Activated naive CD8-positive, alpha-beta T cell treated with anti-CD3 and anti-CD28 coated beads for 36 hours (primary cell): ENCODE measurements around the gene C6orf47. TPM values are rescaled to one million over a fixed set of nuclear protein-coding genes. Genes with fewer than 3 reads are reported as not detected.

ENCODE experiments used
- DNase-seq: peaks from one replicate; pipeline ENCODE4 v3.0.0; 2021
- H3K27ac Mint-ChIP-seq: one replicate; pipeline ENCODE4 v1.8.0; 2022; ENCODE audit warnings: mild to moderate bottlenecking, moderate library complexity, mixed read lengths
- H3K27me3 Mint-ChIP-seq: one replicate; pipeline ENCODE4 v1.8.0; 2022; ENCODE audit warnings: mild to moderate bottlenecking, mixed read lengths
- H3K36me3 Mint-ChIP-seq: one replicate; pipeline ENCODE4 v1.8.0; 2021; ENCODE audit warnings: mild to moderate bottlenecking, mixed read lengths
- H3K4me1 Mint-ChIP-seq: one replicate; pipeline ENCODE4 v1.8.0; 2021; ENCODE audit warnings: mixed read lengths
- H3K4me3 Mint-ChIP-seq: one replicate; pipeline ENCODE4 v1.8.0; 2022; ENCODE audit warnings: mild to moderate bottlenecking, moderate library complexity, mixed read lengths
- H3K9me3 Mint-ChIP-seq: one replicate; pipeline ENCODE4 v1.8.0; 2022; ENCODE audit warnings: mixed read lengths
- total RNA-seq, 2 experiments: library from RNA; stranded (reverse); gene quantifications; one replicate each; pipeline ENCODE4 v1.2.3, GENCODE V29; 2021

C6orf47 gene
- total RNA-seq, 2 experiments from 2014 or later: 10.8 to 11.1 TPM

DNA sequence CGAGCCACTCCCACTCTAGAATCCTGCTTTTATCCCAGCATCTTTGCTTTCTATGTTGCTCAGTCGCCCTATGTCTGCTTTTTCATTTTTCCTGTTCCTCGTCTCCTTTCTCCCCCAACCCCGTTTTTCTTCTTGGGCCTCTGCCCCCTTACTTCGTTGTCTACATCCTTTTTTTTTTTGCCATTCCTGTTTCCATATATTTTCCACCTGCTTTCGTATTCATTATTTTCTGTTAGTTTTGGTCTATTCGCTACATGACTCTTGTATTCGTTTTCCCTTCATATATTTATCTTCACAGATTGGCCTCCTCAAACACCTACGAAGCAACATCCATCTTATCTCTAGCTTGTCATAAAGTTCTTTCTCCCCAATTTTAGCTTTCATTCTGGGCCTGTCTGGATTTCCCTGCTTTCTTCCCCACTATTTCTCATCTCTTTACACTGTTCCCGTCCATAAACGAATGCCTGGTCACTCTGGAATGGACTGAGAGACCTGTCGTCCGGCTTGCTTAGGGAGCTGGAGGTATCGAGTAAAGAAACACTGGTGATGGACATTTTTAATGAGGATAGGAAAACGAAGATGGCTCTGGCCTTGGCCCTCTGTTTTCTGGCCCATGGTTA, 39.1 kb downstream of the C6orf47 start:
- Mint-ChIP-seq H3K9me3 (no peaks in the 10 kb centered on the region), H3K27me3 (peaks cover 4% of the 10 kb centered on the region)

GRCh38 chr6:31620586-31621319, 39.8 kb downstream of the C6orf47 start, which contains the start of gene PRRC2A:
PRRC2A (plus strand) TSS chr6:31620715; CDS start chr6:31622790, 2,075 bp downstream.
- peak within 1 kb of the TSS; percentile 97 for H3K27ac Mint-ChIP-seq
- peaks cover 60% of the 10 kb centered on the region for H3K36me3 Mint-ChIP-seq
- DNase-seq: no peak
- peaks cover 35% of the 10 kb centered on the region for H3K4me1 Mint-ChIP-seq
- peaks cover 4% of the 10 kb centered on the region for H3K27me3 Mint-ChIP-seq
- H3K9me3 Mint-ChIP-seq: no peaks in the 10 kb centered on the region
- peak within 1 kb of the TSS; percentile 85 for H3K4me3 Mint-ChIP-seq

More for the DNA sequence above, 39.1 kb downstream of the C6orf47 start:
- peak overlapping the region; percentile 97 for H3K27ac Mint-ChIP-seq
- peak overlapping the region; percentile 85 for H3K4me3 Mint-ChIP-seq
- DNase-seq: no peak
- peaks cover 61% of the 10 kb centered on the region for H3K36me3 Mint-ChIP-seq
- H3K4me1 Mint-ChIP-seq: peaks cover 31% of the 10 kb centered on the region

- Mint-ChIP-seq H3K9me3 (no peaks in the 10 kb centered on the region), H3K36me3 (peaks cover 54% of the 10 kb centered on the region), H3K27ac (peak overlapping the region; percentile 97), H3K27me3 (peaks cover 4% of the 10 kb centered on the region), H3K4me1 (peaks cover 43% of the 10 kb centered on the region), H3K4me3 (peak overlapping the region; percentile 85)
- DNase-seq: peak; percentile 98
Measured at GRCh38 chr6:31619805-31620585, 40.6 kb downstream of the C6orf47 start.

DNA sequence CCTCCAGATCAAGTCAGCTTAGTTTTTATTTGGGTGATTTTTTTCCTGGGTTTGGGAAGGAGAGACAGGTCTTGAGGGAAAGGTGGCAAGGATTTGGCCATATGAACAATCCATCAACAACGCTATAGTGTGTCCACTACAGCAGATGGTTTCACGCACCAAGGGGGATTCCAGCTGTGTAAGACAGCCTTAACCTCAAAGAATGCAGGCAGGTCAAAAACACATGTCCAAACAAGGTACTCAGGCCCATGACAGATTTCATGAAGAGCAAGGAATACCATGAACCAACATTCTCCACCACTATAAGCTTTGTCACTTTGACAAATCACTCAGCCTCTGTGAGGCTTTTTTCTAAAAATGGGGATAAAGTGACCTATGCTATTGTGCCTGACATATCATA, 43.6 kb downstream of the C6orf47 start:
- peak overlapping the region; percentile 90 for H3K4me3 Mint-ChIP-seq
- peaks cover 32% of the 10 kb centered on the region for H3K36me3 Mint-ChIP-seq
- H3K27me3 Mint-ChIP-seq: peaks cover 4% of the 10 kb centered on the region
- H3K9me3 Mint-ChIP-seq: no peaks in the 10 kb centered on the region
- DNase-seq: no peak
- peaks cover 39% of the 10 kb centered on the region for H3K4me1 Mint-ChIP-seq
- H3K27ac Mint-ChIP-seq: peak overlapping the region; percentile 92

GRCh38 chr6:31615748-31616147, 44.8 kb downstream of the C6orf47 start:
- no peaks in the 10 kb centered on the region for H3K9me3 Mint-ChIP-seq
- H3K27ac Mint-ChIP-seq: peak overlapping the region; percentile 92
- peaks cover 38% of the 10 kb centered on the region for H3K4me1 Mint-ChIP-seq
- peaks cover 4% of the 10 kb centered on the region for H3K27me3 Mint-ChIP-seq
- H3K36me3 Mint-ChIP-seq: peaks cover 22% of the 10 kb centered on the region
- peak overlapping the region; percentile 90 for H3K4me3 Mint-ChIP-seq
- peak; percentile 47 for DNase-seq

- DNase-seq: no peak
- H3K27ac Mint-ChIP-seq: peak within 1 kb of the TSS; percentile 92
- no peaks in the 10 kb centered on the region for H3K27me3 Mint-ChIP-seq
- H3K36me3 Mint-ChIP-seq: peaks cover 22% of the 10 kb centered on the region
- peak within 1 kb of the TSS; percentile 90 for H3K4me3 Mint-ChIP-seq
- peaks cover 38% of the 10 kb centered on the region for H3K4me1 Mint-ChIP-seq
- no peaks in the 10 kb centered on the region for H3K9me3 Mint-ChIP-seq
Measured at GRCh38 chr6:31614684-31615578, 45.6 kb downstream of the C6orf47 start, which contains the start of gene AIF1. AIF1 (plus strand) TSS chr6:31615234; CDS start chr6:31615330, 96 bp downstream.

DNA sequence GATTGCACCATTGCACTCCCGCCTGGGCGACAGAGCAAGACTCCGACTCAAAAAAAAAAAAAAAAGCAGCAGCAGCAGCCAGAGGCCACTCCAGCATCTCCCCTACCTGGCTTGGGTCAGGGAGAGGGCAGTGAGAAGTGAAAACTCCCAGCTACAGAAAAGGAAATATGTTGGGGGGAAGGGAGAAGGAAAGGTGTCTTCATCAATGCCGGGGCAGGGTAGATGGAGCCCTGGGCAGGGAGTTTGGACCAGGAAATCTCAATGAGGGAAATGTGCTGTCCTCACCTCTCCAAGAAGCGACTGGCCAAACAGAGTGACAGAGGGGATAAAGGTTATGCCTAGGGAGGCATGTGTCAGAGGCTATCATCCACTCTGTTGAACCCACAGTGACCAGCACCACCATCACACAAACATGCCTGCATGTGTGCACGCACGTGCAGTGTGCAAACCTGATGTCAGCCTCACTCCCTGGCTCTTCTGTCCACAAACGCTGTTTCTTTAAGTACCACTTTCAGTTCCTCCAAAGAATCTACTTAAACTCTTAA, 46.4 kb downstream of the C6orf47 start:
- Mint-ChIP-seq H3K4me1 (peaks cover 36% of the 10 kb centered on the region), H3K27ac (no peak overlapping the region), H3K27me3 (no peaks in the 10 kb centered on the region), H3K9me3 (no peaks in the 10 kb centered on the region), H3K4me3 (no peak overlapping the region), H3K36me3 (peaks cover 17% of the 10 kb centered on the region)
- no peak for DNase-seq

DNA sequence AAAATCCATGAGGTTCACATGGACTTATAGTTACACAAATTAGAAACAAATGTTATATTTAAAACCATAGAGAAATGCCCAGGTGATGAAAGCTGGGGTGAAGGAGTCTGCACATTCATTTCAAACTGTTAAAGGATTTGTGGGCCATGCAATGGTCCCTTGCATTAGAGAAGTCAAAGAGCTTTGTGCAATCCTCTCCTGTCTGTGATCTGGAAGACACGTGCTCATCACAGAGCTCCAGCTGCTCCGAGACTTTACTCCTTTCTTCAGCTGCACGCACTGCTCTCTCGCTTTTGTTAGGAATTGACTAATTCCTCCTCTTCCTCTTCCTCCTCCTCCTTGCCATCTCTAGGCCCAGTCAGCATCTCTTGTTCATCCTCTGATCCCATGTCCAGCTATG, 49.6 kb downstream of the C6orf47 start:
- no peaks in the 10 kb centered on the region for H3K9me3 Mint-ChIP-seq
- no peak overlapping the region for H3K4me3 Mint-ChIP-seq
- H3K27ac Mint-ChIP-seq: no peak overlapping the region
- no peaks in the 10 kb centered on the region for H3K27me3 Mint-ChIP-seq
- H3K36me3 Mint-ChIP-seq: peaks cover under 1% of the 10 kb centered on the region
- peaks cover 18% of the 10 kb centered on the region for H3K4me1 Mint-ChIP-seq
- DNase-seq: no peak

GRCh38 chr6:31609519-31610406, 50.8 kb downstream of the C6orf47 start:
- no peaks in the 10 kb centered on the region for H3K9me3 Mint-ChIP-seq
- H3K27me3 Mint-ChIP-seq: no peaks in the 10 kb centered on the region
- no peak overlapping the region for H3K27ac Mint-ChIP-seq
- no peaks in the 10 kb centered on the region for H3K36me3 Mint-ChIP-seq
- H3K4me1 Mint-ChIP-seq: peaks cover 6% of the 10 kb centered on the region
- H3K4me3 Mint-ChIP-seq: no peak overlapping the region
- DNase-seq: no peak

Other genes starting within 250 kb of the C6orf47 start
- gene MICB, start 162.6 kb downstream of the C6orf47 start, total RNA-seq: 10 to 100 TPM; 17.7 to 18.5 TPM
- gene MCCD1, start 131.8 kb downstream of the C6orf47 start, total RNA-seq: not detected
- 100 to 1,000 TPM; 570 to 580 TPM for gene DDX39B, start 118.8 kb downstream of the C6orf47 start, total RNA-seq
- gene ATP6V1G2, start 114.2 kb downstream of the C6orf47 start, total RNA-seq: 1 to 10 TPM; 1.0 to 1.5 TPM
- gene NFKBIL1, start 113.2 kb downstream of the C6orf47 start, total RNA-seq: 10 to 100 TPM; 10.6 TPM
- gene LTA, start 88.5 kb downstream of the C6orf47 start, total RNA-seq: 100 to 1,000 TPM; 328 to 335 TPM
- 100 to 1,000 TPM; 114 to 115 TPM for gene TNF, start 85.2 kb downstream of the C6orf47 start, total RNA-seq
- gene LTB, start 78.4 kb downstream of the C6orf47 start, total RNA-seq: 100 to 1,000 TPM; 273 TPM
- gene LST1, start 74.5 kb downstream of the C6orf47 start, total RNA-seq: 10 to 100 TPM; 29.1 TPM
- gene NCR3, start 67.8 kb downstream of the C6orf47 start, total RNA-seq: 10 to 100 TPM; 28.7 to 31.2 TPM
- 100 to 1,000 TPM; 150 to 157 TPM for gene AIF1, start 45.5 kb downstream of the C6orf47 start, total RNA-seq
- gene PRRC2A, start 40.1 kb downstream of the C6orf47 start, total RNA-seq: 100 to 1,000 TPM; 244 to 252 TPM
- gene BAG6, start 8.1 kb downstream of the C6orf47 start, total RNA-seq: 100 to 1,000 TPM; 244 to 246 TPM
- 1 to 10 TPM; 5.1 to 5.7 TPM for gene APOM, start 4.9 kb downstream of the C6orf47 start, total RNA-seq
- 10 to 100 TPM; 33.3 to 37.0 TPM for gene GPANK1, start 4.2 kb upstream of the C6orf47 start, total RNA-seq
- gene CSNK2B, start 5.3 kb upstream of the C6orf47 start, total RNA-seq: 100 to 1,000 TPM; 297 to 307 TPM
- 10 to 100 TPM; 17.6 to 21.4 TPM for gene LY6G5B, start 9.2 kb upstream of the C6orf47 start, total RNA-seq
- gene LY6G5C, start 20.3 kb upstream of the C6orf47 start, total RNA-seq: 1 to 10 TPM; 2.3 to 2.4 TPM
- gene ABHD16A, start 42.5 kb upstream of the C6orf47 start, total RNA-seq: 10 to 100 TPM; 33.3 to 35.8 TPM
- not detected for gene LY6G6F, start 46.1 kb upstream of the C6orf47 start, total RNA-seq
- not detected for gene LY6G6D, start 54.6 kb upstream of the C6orf47 start, total RNA-seq
- not detected for gene LY6G6C, start 61.0 kb upstream of the C6orf47 start, total RNA-seq
- under 1 TPM; 0.16 to 0.56 TPM for gene MPIG6B, start 62.6 kb upstream of the C6orf47 start, total RNA-seq
- 1 to 10 TPM; 3.5 to 3.8 TPM for gene DDAH2, start 68.5 kb upstream of the C6orf47 start, total RNA-seq
- gene CLIC1, start 75.8 kb upstream of the C6orf47 start, total RNA-seq: 100 to 1,000 TPM; 328 to 329 TPM
- gene MSH5, start 79.2 kb upstream of the C6orf47 start, total RNA-seq: 10 to 100 TPM; 48.1 to 53.4 TPM
- gene SAPCD1, start 101.9 kb upstream of the C6orf47 start, total RNA-seq: 1 to 10 TPM; 7.6 to 9.5 TPM
- gene VWA7, start 116.5 kb upstream of the C6orf47 start, total RNA-seq: 1 to 10 TPM; 1.6 to 1.7 TPM
- 100 to 1,000 TPM; 176 to 181 TPM for gene VARS1, start 135.0 kb upstream of the C6orf47 start, total RNA-seq
- gene LSM2, start 146.2 kb upstream of the C6orf47 start, total RNA-seq: 100 to 1,000 TPM; 145 TPM
- 1 to 10 TPM; 1.2 to 1.5 TPM for gene HSPA1L, start 154.5 kb upstream of the C6orf47 start, total RNA-seq
- 10 to 100 TPM; 24.3 to 24.8 TPM for gene HSPA1A, start 154.8 kb upstream of the C6orf47 start, total RNA-seq
- gene HSPA1B, start 167.0 kb upstream of the C6orf47 start, total RNA-seq: 10 to 100 TPM; 21.6 to 24.3 TPM
- gene NEU1, start 202.0 kb upstream of the C6orf47 start, total RNA-seq: 10 to 100 TPM; 12.4 to 12.9 TPM
- gene SLC44A4, start 218.2 kb upstream of the C6orf47 start, total RNA-seq: under 1 TPM in 1 of 2 experiments, not detected in 1; 0.30 TPM
- 10 to 100 TPM; 63.4 to 64.0 TPM for gene EHMT2, start 236.9 kb upstream of the C6orf47 start, total RNA-seq
- gene ZBTB12, start 241.3 kb upstream of the C6orf47 start, total RNA-seq: 1 to 10 TPM; 3.1 to 3.2 TPM